Adrenal gland (tissue), 5 donors: ENCODE measurements around the gene NCAM2.

Experiments used
- CTCF ChIP-seq, 6 experiments: fragments of 450-650 bp in 4 of 6; fragments of 200-600 bp in 2 of 6; sonication (generic) in 1 of 6; IDR thresholded peaks; 1 replicate in 5 of 6; 2 replicates in 1 of 6; pipeline versions ENCODE4 v1.5.1 to v1.8.0; 2016 to 2021; ENCODE audit warnings: antibody characterized with exemption in 6 of 6, mild to moderate bottlenecking in 2 of 6, moderate library complexity in 1 of 6
- POLR2A ChIP-seq, 2 donors: fragments of 450-650 bp; IDR thresholded peaks; one replicate each; pipeline ENCODE4 v1.6.1; 2017; ENCODE audit warnings: antibody characterized with exemption in 2 of 2, mild to moderate bottlenecking in 2 of 2, moderate library complexity in 1 of 2
- donor health status: DM: no; HTN: no; CAD: no.

GRCh38 chr21:20949884-20950283 is 48.3 kb upstream of the NCAM2 start:
- TF ChIP-seq CTCF (IDR thresholded peaks at IDR 0.05) (no peak), POLR2A (IDR thresholded peaks at IDR 0.05) (no peak)
